ENCODE results near the gene DEGS2.
"Not testable (repeated sequence)": the region's sequence is repeated elsewhere in the genome, so short reads cannot be mapped to it uniquely, and the experiment has no call there.

- TF ChIP-seq CTCF, POLR2A (IDR thresholded peaks at IDR 0.05): not testable (repeated sequence)
These were observed 45.4 kb upstream of the DEGS2 start for GRCh38 chr14:100204835-100205167.
